Raji (cell line): Measurements from ENCODE around the gene EXT2.

Source experiments
- POLR2A ChIP-seq: IDR thresholded peaks from 2 replicates; pipeline ENCODE4 v1.6.1; 2011; ENCODE audit warnings: low read depth, low read length, control low read depth; ENCODE audit not compliant: insufficient read depth

EXT2 gene

GRCh38 chr11:44072757-44073658 is 22.5 kb upstream of the EXT2 start:
- TF ChIP-seq POLR2A: no peak

GRCh38 chr11:44078794-44079193 is 16.7 kb upstream of the EXT2 start:
- no peak for TF ChIP-seq POLR2A

GRCh38 chr11:44079376-44079775 is 16.1 kb upstream of the EXT2 start:
- no peak for TF ChIP-seq POLR2A

GRCh38 chr11:44080951-44081350 is 14.5 kb upstream of the EXT2 start:
- TF ChIP-seq POLR2A: no peak

GRCh38 chr11:44082645-44083044 is 12.8 kb upstream of the EXT2 start:
- no peak for TF ChIP-seq POLR2A

GRCh38 chr11:44083433-44083832 is 12.0 kb upstream of the EXT2 start:
- no peak for TF ChIP-seq POLR2A

- no peak for TF ChIP-seq POLR2A
These were observed 11.6 kb upstream of the EXT2 start for GRCh38 chr11:44083906-44084305.

GRCh38 chr11:44085330-44085729 is 10.1 kb upstream of the EXT2 start:
- TF ChIP-seq POLR2A: no peak

GRCh38 chr11:44088377-44088776 is 7.1 kb upstream of the EXT2 start:
- no peak for TF ChIP-seq POLR2A

- no peak for TF ChIP-seq POLR2A
These were observed 6.6 kb upstream of the EXT2 start for GRCh38 chr11:44088871-44089270.

- TF ChIP-seq POLR2A: no peak
These were observed 4.9 kb upstream of the EXT2 start for GRCh38 chr11:44090539-44090938.

GRCh38 chr11:44094260-44094868 is 1.1 kb upstream of the EXT2 start:
- no peak for TF ChIP-seq POLR2A

- no peak for TF ChIP-seq POLR2A
These were observed 1.1 kb downstream of the EXT2 start for GRCh38 chr11:44096360-44097185.

- TF ChIP-seq POLR2A: no peak
These were observed 2.3 kb downstream of the EXT2 start for GRCh38 chr11:44097821-44098220.

- no peak for TF ChIP-seq POLR2A
These were observed 5.6 kb downstream of the EXT2 start for GRCh38 chr11:44101098-44101497.
